Measurements from ENCODE around the gene CARD11.
A peak's percentile ranks its signal among the peaks of the same experiment; 100 is the strongest.

CARD11 gene

DNA sequence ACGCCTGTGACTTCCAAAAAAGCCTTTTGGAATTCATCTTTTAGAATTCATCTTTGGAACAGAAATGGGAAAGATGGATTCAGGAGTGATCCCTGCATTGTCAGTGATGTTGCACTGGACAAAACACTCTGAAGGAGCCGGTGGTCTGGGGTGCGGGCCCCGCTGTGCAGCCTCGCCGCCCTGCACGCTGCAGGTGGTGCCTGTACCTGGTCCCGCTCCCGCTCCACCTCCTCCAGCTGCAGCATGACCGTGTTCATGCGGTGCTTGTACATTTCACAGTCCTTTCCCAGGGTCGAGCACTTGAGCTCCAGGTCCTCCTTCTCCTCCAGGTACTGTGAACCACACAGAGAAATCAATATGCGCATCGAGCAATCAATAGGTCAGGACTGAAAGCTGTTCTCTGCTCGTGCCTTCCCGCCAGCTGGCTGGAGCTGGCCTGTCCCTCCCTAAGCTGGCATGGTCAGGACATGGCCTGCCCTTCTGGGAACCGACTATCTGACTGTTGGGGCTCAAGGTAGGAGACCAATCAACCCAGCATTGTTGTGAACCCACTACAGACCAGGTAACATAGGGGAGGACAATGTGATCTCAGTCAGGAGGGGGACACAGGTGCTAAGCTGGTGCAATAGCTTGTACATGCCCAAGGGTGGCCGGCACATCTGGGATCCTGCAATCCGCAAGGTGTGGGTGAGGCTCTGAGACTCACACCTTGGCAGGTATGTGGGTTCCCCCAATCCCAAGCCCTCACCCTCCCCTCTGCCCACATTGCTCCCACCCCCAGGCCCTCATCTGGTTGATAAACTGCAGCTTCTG lies 105.8 kb downstream of the CARD11 start:
- no peak overlapping the region for H2BK120ac ChIP-seq (ENCODE audit: low read depth, low read length)
- H3K36me3 ChIP-seq (ENCODE audit: control insufficient read depth, insufficient read depth, low read length), result peaks cover 2% of the 10 kb centered on the region
- whole genome bisulfite sequencing (ENCODE audit: extremely low coverage, insufficient coverage, low lambda C conversion rate), result no CpG with 5 or more reads among the region's 19 CpGs
- no peak overlapping the region for H2BK5ac ChIP-seq (ENCODE audit: low read length)
- no peaks in the 10 kb centered on the region for H3K4me1 ChIP-seq (ENCODE audit: control insufficient read depth, low read depth, low read length)
- no peak overlapping the region for H3K4ac ChIP-seq (ENCODE audit: low read depth, low read length)
- H3K23ac ChIP-seq (ENCODE audit: low read length), result no peak overlapping the region
- H3K79me2 ChIP-seq (ENCODE audit: control insufficient read depth, insufficient read depth, low read length), result no peaks in the 10 kb centered on the region
- H4K5ac ChIP-seq (ENCODE audit: low read length), result no peak overlapping the region
- no peak overlapping the region for H4K8ac ChIP-seq (ENCODE audit: low read depth, low read length)
- H3K9ac ChIP-seq (ENCODE audit: low read length), result no peak overlapping the region
- H2AK5ac ChIP-seq (ENCODE audit: low read length), result no peak overlapping the region
- no peak overlapping the region for H2BK15ac ChIP-seq (replicated peaks; ENCODE audit: low read depth)
- no peak overlapping the region for H3K27ac ChIP-seq (ENCODE audit: low read depth, low read length)
- no peaks in the 10 kb centered on the region for H3K79me1 ChIP-seq (ENCODE audit: low read length)
- no peak overlapping the region for H3K4me2 ChIP-seq (ENCODE audit: low read length)
- no peaks in the 10 kb centered on the region for H3K27me3 ChIP-seq (ENCODE audit: insufficient read depth, low read length, poor library complexity)
- H3K4me3 ChIP-seq (ENCODE audit: low read length), result no peak overlapping the region
- no peak overlapping the region for H3K56ac ChIP-seq (ENCODE audit: low read length)
- DNase-seq, result no peak
- H3K18ac ChIP-seq (ENCODE audit: low read length), result no peak overlapping the region

DNA sequence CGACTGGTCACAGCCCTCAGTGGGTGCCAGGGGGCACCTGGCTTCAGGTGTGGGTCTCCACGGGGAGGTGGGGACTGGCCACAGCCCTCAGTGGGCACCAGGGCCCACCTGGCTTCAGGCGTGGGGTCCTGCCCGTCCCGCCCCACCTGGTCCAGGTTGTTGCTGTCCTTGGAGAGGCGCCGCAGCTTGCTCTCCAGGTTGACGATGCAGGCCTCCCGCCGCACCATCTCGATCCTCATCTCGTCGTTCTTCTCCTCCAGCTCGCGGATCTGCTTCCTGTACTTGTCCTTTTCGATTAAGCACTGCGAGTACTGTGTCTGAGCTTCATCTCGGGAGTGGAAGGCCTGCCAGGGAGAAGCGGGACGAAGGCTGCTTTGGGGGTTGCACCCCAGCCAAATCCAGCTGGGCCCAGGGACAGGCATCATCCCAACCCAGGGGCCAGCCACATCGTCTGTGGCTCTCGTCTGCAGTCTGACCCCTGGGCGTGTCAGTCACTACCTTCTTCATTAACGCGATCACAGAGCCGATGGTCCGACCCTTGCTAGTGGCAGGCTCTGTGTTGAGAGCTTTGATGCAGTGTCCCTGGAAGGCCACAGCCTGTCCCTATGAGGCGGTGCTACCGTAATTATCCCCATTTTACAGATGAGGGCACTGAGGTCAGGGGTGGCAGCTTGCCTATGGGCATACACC lies 106.6 kb downstream of the CARD11 start:
- no peak overlapping the region for H2AK5ac ChIP-seq (ENCODE audit: low read length)
- H3K79me2 ChIP-seq (ENCODE audit: control insufficient read depth, insufficient read depth, low read length), result no peaks in the 10 kb centered on the region
- H3K56ac ChIP-seq (ENCODE audit: low read length), result no peak overlapping the region
- H3K4me1 ChIP-seq (ENCODE audit: control insufficient read depth, low read depth, low read length), result no peaks in the 10 kb centered on the region
- DNase-seq, result no peak
- no peak overlapping the region for H4K5ac ChIP-seq (ENCODE audit: low read length)
- H3K27me3 ChIP-seq (ENCODE audit: insufficient read depth, low read length, poor library complexity), result no peaks in the 10 kb centered on the region
- no peak overlapping the region for H3K27ac ChIP-seq (ENCODE audit: low read depth, low read length)
- H3K79me1 ChIP-seq (ENCODE audit: low read length), result no peaks in the 10 kb centered on the region
- H2BK120ac ChIP-seq (ENCODE audit: low read depth, low read length), result no peak overlapping the region
- H3K9ac ChIP-seq (ENCODE audit: low read length), result no peak overlapping the region
- WGBS (ENCODE audit: extremely low coverage, insufficient coverage, low lambda C conversion rate), result no CpG with 5 or more reads among the region's 29 CpGs
- no peak overlapping the region for H2BK15ac ChIP-seq (replicated peaks; ENCODE audit: low read depth)
- peaks cover 2% of the 10 kb centered on the region for H3K36me3 ChIP-seq (ENCODE audit: control insufficient read depth, insufficient read depth, low read length)
- H3K23ac ChIP-seq (ENCODE audit: low read length), result no peak overlapping the region
- no peak overlapping the region for H2BK5ac ChIP-seq (ENCODE audit: low read length)
- no peak overlapping the region for H3K4me3 ChIP-seq (ENCODE audit: low read length)
- no peak overlapping the region for H3K4ac ChIP-seq (ENCODE audit: low read depth, low read length)
- no peak overlapping the region for H3K18ac ChIP-seq (ENCODE audit: low read length)
- H4K8ac ChIP-seq (ENCODE audit: low read depth, low read length), result no peak overlapping the region
- H3K4me2 ChIP-seq (ENCODE audit: low read length), result no peak overlapping the region

GRCh38 chr7:2936301-2936700 lies 107.4 kb downstream of the CARD11 start:
- Histone ChIP-seq H3K36me3 (ENCODE audit: control insufficient read depth, insufficient read depth, low read length) (peaks cover 2% of the 10 kb centered on the region), H3K23ac (ENCODE audit: low read length) (no peak overlapping the region), H3K79me2 (ENCODE audit: control insufficient read depth, insufficient read depth, low read length) (no peaks in the 10 kb centered on the region), H2BK15ac (replicated peaks; ENCODE audit: low read depth) (no peak overlapping the region), H4K8ac (ENCODE audit: low read depth, low read length) (no peak overlapping the region), H3K79me1 (ENCODE audit: low read length) (no peaks in the 10 kb centered on the region), H3K4me1 (ENCODE audit: control insufficient read depth, low read depth, low read length) (no peaks in the 10 kb centered on the region), H4K5ac (ENCODE audit: low read length) (no peak overlapping the region), H2BK120ac (ENCODE audit: low read depth, low read length) (no peak overlapping the region), H3K56ac (ENCODE audit: low read length) (no peak overlapping the region), H2AK5ac (ENCODE audit: low read length) (no peak overlapping the region), H3K18ac (ENCODE audit: low read length) (no peak overlapping the region), H3K27me3 (ENCODE audit: insufficient read depth, low read length, poor library complexity) (no peaks in the 10 kb centered on the region), H3K4me3 (ENCODE audit: low read length) (no peak overlapping the region), H3K27ac (ENCODE audit: low read depth, low read length) (no peak overlapping the region), H3K4ac (ENCODE audit: low read depth, low read length) (no peak overlapping the region), H3K9ac (ENCODE audit: low read length) (no peak overlapping the region), H3K4me2 (ENCODE audit: low read length) (no peak overlapping the region), H2BK5ac (ENCODE audit: low read length) (no peak overlapping the region)
- DNase-seq, result no peak
- no CpG with 5 or more reads among the region's 8 CpGs for WGBS (ENCODE audit: extremely low coverage, insufficient coverage, low lambda C conversion rate)

DNA sequence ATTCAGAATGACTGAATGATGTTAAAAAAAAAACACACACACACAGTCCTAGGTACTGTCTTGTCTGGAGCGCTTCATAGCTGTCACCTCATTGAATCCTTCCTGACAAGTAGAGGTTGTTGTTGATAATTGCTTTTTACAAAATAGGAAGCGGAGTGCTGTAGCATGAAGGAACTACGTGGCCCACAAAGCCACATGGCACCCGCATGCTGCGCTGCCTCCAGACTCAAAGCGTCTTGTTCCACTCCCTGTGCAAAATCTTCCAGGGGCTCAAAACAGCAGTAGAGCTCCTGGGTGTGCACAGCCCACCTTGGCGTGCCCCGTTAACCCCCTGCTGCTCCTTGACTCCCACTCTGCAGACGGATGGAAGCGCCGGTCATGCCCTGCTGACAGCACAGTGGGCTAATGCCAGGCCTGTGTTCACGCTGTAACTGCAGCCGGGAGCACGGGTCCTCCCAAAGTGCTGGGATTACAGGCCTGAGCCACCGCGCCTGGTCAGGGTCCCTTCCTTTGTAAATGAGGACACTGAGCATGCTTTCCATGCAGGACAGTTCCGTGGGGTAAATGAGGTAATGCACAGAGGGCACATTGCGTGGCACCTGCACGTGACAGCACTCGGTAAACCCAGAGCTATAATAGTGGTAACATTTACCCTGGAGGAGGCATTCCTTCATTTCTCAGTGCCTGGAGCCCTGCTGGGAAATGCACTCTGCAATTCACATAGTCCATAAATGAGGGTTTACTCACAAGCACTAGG lies 108.5 kb downstream of the CARD11 start:
- H3K18ac ChIP-seq (ENCODE audit: low read length), result no peak overlapping the region

DNA sequence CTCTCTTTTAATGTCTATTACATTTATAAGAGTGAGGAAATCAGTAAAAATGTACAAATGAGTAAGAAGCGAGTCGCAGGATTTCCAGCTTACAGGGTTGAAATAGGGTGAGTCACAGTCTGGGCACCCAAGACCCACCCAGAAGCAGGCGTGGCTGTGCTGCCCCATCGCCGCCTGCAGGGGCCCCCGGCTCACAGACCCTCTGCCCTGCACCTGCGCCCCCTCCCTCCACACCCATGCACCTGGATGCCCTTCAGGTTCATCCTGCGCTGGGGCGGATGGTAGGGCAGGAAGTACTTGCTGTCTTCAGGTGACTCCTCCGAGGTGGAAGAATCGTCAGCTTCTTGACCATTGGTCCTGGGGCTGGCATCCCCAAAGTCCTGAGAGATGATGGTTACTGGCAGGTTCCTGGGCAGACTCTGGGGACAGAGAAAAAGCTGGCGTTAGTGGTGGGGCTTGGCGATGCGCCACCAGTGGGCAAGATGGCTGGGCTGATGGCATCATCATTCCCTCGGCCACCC lies 109.4 kb downstream of the CARD11 start:
- H3K23ac ChIP-seq (ENCODE audit: low read length), result no peak overlapping the region
- H3K27me3 ChIP-seq (ENCODE audit: insufficient read depth, low read length, poor library complexity), result no peaks in the 10 kb centered on the region
- no peak overlapping the region for H3K9ac ChIP-seq (ENCODE audit: low read length)
- no peak overlapping the region for H3K4me2 ChIP-seq (ENCODE audit: low read length)
- no peak overlapping the region for H4K5ac ChIP-seq (ENCODE audit: low read length)
- no peak overlapping the region for H3K18ac ChIP-seq (ENCODE audit: low read length)
- H4K8ac ChIP-seq (ENCODE audit: low read depth, low read length), result no peak overlapping the region
- H2BK120ac ChIP-seq (ENCODE audit: low read depth, low read length), result no peak overlapping the region
- no peaks in the 10 kb centered on the region for H3K4me1 ChIP-seq (ENCODE audit: control insufficient read depth, low read depth, low read length)
- H3K27ac ChIP-seq (ENCODE audit: low read depth, low read length), result no peak overlapping the region
- no peak overlapping the region for H2BK15ac ChIP-seq (replicated peaks; ENCODE audit: low read depth)
- no peak overlapping the region for H2BK5ac ChIP-seq (ENCODE audit: low read length)
- no peaks in the 10 kb centered on the region for H3K79me2 ChIP-seq (ENCODE audit: control insufficient read depth, insufficient read depth, low read length)
- no peak overlapping the region for H3K4me3 ChIP-seq (ENCODE audit: low read length)
- DNase-seq, result peak; percentile 42
- H3K4ac ChIP-seq (ENCODE audit: low read depth, low read length), result no peak overlapping the region
- no CpG with 5 or more reads among the region's 15 CpGs for WGBS (ENCODE audit: extremely low coverage, insufficient coverage, low lambda C conversion rate)
- H2AK5ac ChIP-seq (ENCODE audit: low read length), result no peak overlapping the region
- H3K56ac ChIP-seq (ENCODE audit: low read length), result no peak overlapping the region
- H3K36me3 ChIP-seq (ENCODE audit: control insufficient read depth, insufficient read depth, low read length), result peaks cover 2% of the 10 kb centered on the region
- no peaks in the 10 kb centered on the region for H3K79me1 ChIP-seq (ENCODE audit: low read length)

More for the DNA sequence above, 108.5 kb downstream of the CARD11 start:
- no peak overlapping the region for H3K27ac ChIP-seq (ENCODE audit: low read depth, low read length)
- H2BK5ac ChIP-seq (ENCODE audit: low read length), result no peak overlapping the region
- no CpG with 5 or more reads among the region's 20 CpGs for WGBS (ENCODE audit: extremely low coverage, insufficient coverage, low lambda C conversion rate)
- no peaks in the 10 kb centered on the region for H3K79me2 ChIP-seq (ENCODE audit: control insufficient read depth, insufficient read depth, low read length)
- H3K4ac ChIP-seq (ENCODE audit: low read depth, low read length), result no peak overlapping the region
- no peak overlapping the region for H2AK5ac ChIP-seq (ENCODE audit: low read length)
- no peak overlapping the region for H4K5ac ChIP-seq (ENCODE audit: low read length)
- H3K4me2 ChIP-seq (ENCODE audit: low read length), result no peak overlapping the region
- H3K56ac ChIP-seq (ENCODE audit: low read length), result no peak overlapping the region
- H3K4me1 ChIP-seq (ENCODE audit: control insufficient read depth, low read depth, low read length), result no peaks in the 10 kb centered on the region
- no peak overlapping the region for H4K8ac ChIP-seq (ENCODE audit: low read depth, low read length)
- no peak overlapping the region for H3K4me3 ChIP-seq (ENCODE audit: low read length)
- no peak overlapping the region for H2BK120ac ChIP-seq (ENCODE audit: low read depth, low read length)
- H2BK15ac ChIP-seq (replicated peaks; ENCODE audit: low read depth), result no peak overlapping the region
- H3K23ac ChIP-seq (ENCODE audit: low read length), result no peak overlapping the region
- peaks cover 2% of the 10 kb centered on the region for H3K36me3 ChIP-seq (ENCODE audit: control insufficient read depth, insufficient read depth, low read length)
- H3K27me3 ChIP-seq (ENCODE audit: insufficient read depth, low read length, poor library complexity), result no peaks in the 10 kb centered on the region
- H3K79me1 ChIP-seq (ENCODE audit: low read length), result no peaks in the 10 kb centered on the region
- no peak overlapping the region for H3K9ac ChIP-seq (ENCODE audit: low read length)
- no peak for DNase-seq
